Measurements from ENCODE around the gene PPP3CB. TPM values are rescaled to one million over a fixed set of nuclear protein-coding genes. Genes with fewer than 3 reads are reported as not detected.

The PPP3CB gene
- 148 TPM for total RNA-seq

DNA sequence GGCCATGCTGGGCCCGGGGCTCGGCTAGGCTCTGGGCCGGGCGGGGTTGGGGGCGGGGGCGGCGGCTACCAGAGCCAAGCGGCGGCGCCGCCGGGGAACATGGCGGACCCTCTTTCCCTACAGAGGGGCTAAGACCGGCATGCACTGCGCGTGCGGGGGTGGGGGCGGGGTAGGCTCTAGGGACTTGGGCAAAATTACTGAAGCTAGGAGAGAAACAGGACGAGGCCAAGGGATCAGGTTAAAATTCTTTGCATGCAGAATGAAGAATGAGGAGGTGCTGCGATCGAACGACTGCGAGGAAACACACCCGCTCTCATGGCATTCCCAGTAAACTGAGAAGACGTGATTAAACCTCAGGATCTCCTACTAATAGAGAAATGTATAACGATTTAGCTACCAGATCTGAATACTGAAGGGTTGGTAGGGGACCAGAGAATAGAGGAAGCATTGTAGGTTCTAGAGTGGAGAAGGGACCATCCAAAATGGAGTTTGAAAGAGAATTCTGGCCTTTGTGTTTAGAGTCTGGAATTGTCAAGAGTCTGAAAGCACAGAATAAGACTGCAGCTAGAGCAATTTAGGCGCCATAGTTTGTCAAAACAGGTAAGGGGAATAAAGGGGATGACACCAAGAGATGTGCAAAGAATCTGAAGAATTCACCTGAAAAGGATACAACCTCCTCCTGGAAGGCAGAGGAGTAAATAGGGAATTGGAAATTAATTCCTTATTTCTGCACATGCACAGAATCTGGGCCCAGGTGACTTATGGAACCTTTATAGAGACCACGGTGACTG, at the start of gene PPP3CB:
PPP3CB (minus strand) TSS at position 141 of the 791 bp plus-strand sequence; CDS start at position 6, 135 bp downstream.

DNA sequence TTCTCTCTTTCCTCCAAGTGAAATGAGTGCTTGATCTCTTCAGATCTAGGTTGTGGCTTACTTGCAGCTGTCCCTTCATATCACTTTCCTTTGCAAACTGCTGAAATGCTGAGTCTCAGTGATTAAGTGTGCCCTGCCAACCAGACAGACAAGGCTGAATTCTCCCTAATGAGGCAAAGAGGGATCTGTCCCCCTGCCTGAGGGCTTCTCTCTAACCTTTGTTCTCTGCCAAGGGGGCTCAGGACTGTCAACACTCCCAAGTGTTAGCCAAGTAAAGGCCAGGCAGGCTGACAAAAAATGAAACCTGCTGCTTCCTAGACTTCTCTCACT, 62.3 kb downstream of the PPP3CB start, which contains the start of gene MSS51:
MSS51 (minus strand) TSS at position 24 of the 330 bp plus-strand sequence. CDS start 5,277 bp downstream, outside the sequence.

DNA sequence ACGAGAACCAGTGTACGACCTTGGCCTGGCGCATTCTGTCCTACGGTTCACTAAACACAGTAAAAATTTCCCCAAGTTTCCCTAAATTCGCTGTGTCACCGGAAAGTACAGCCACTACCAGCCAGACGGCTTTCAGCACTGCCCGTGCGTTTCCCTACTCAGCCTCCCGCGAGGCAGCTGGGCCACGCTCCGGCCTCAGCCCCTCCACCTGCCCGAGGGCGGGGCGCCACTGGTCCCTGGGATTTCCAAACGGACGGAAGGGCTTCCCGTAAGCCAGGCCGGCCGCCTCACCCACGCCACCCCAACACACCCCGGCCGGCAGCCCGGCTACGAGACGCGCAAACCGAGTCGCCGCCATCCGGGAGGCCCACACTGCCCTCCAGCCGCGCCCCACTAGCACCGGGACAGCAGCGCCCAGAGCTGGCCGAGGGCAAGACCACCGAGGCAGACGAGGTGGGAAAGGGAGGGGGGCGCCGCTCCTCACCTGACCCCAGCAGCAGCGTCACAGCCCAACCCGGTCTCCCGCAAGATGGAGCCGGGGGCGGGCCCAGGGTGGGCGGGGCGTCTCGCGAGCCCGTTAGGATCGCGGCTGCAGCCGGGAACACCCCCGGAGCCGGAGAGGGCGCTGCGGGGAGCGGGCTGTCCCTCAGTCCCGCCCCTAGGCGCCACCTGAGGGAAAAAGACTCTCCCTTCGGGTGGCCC, 82.1 kb downstream of the PPP3CB start, which contains the start of gene ANXA7:
ANXA7 (minus strand) TSS at position 531 of the 702 bp plus-strand sequence. CDS start 13,202 bp downstream, outside the sequence.

Small RNAs within 50 kb of the gene (small RNA-seq; reads per million reads assigned to genes)
- gene RNU6-883P (ENCODE audit: low replicate concordance): not detected

Other genes starting within 250 kb of the PPP3CB start
- 90.1 TPM for gene DNAJC9, start 248.8 kb downstream of the PPP3CB start, total RNA-seq
- gene MRPS16, start 243.4 kb downstream of the PPP3CB start, total RNA-seq: 87.3 TPM
- gene CFAP70, start 137.2 kb downstream of the PPP3CB start, total RNA-seq: 1.6 TPM
- gene ANXA7, start 82.0 kb downstream of the PPP3CB start, total RNA-seq: 28.5 TPM
- 6.9 TPM for gene MSS51, start 62.5 kb downstream of the PPP3CB start, total RNA-seq
- gene USP54, start 95.3 kb upstream of the PPP3CB start, total RNA-seq: 51.3 TPM
- gene MYOZ1, start 145.4 kb upstream of the PPP3CB start, total RNA-seq: not detected
- not detected for gene SYNPO2L, start 160.0 kb upstream of the PPP3CB start, total RNA-seq
- 12.2 TPM for gene AGAP5, start 202.1 kb upstream of the PPP3CB start, total RNA-seq
- gene SEC24C, start 248.3 kb upstream of the PPP3CB start, total RNA-seq: 62.9 TPM